NCI-H446 (cell line): ENCODE results near the gene METAP1D.
"Not testable (repeated sequence)": the region's sequence is repeated elsewhere in the genome, so short reads cannot be mapped to it uniquely, and the experiment has no call there.

Experiments
- DNase-seq, 2 experiments: peaks; one replicate each; lab custom pipeline; 2025; lab: John Stamatoyannopoulos, UW

Gene METAP1D

DNA sequence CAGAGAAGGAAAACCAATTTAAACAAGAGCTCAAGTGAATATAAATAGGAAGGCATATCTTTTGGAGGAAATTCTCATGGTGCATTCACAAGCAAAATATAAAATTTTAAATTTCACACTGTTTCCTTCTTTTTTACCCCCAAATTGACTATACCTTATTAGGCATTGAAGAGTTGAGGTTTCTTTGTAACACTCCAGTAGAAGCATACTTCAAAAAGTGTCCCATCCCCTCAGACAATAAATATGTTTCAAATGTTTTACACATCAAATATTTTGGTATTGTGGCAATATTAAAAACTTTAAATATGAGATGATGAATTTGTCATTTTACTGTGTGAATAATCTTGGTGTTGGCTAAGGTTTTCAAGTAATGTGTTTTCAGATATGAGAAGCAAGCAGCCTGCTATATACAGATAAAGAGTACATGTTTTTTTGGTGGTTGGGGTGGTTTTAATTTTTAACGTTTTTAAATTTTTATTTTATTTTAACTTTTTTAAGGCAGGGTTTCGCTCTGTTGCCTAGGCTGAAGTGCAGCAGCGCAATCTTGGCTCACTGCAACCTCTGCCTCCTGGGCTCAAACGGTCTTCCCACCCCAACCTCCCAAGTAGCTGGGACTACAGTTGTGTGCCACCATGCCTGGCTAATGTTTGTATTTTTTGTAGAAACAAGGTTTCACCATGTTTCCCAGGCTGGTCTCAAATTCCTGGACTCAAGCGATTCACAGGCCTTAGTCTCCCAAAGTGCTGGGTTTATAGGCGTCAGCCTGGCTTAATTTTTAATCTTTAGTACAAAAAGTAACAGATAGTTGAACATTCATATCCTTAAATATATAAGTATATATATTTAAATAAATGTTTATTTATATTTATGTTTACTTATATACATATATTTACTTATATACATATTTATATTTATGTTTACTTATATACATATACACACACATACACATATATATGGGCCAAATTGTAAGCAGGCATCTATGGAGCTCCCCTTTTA lies 49.1 kb downstream of the METAP1D start:
- no peak for DNase-seq

DNA sequence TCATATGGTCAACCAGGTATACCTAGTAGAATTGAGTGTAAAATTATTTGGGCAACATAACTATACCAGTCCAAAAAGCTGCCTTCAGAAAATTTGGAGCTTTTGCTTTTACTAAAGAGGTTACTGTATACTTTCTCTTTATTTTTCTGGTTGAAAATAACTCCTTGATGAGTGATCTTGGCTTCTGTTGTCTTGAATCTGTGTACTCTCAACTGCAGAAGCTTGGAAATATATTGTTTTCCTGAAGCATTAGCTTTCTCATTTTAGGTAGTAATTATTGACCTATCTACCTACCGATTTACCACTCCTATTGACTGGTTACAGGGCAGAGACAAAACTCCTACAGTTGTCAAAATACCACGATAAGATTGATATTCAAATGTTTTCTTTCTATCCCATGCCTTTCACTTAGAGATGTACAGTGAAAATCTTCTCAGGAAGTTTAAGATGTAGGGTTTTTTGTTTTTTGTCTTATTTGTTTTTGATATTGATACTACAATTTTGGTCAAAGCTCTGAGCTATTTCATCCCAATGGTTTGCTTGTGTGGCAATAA lies 49.9 kb downstream of the METAP1D start:
- no peak for DNase-seq

GRCh38 chr2:172050479-172051125 lies 50.8 kb downstream of the METAP1D start:
- DNase-seq, result no peak

GRCh38 chr2:172052000-172052983 lies 52.5 kb downstream of the METAP1D start:
- peak in 1 of 2 experiments; percentile 11 for DNase-seq

- no peak for DNase-seq
These were observed 53.7 kb downstream of the METAP1D start for GRCh38 chr2:172053486-172053885.

DNA sequence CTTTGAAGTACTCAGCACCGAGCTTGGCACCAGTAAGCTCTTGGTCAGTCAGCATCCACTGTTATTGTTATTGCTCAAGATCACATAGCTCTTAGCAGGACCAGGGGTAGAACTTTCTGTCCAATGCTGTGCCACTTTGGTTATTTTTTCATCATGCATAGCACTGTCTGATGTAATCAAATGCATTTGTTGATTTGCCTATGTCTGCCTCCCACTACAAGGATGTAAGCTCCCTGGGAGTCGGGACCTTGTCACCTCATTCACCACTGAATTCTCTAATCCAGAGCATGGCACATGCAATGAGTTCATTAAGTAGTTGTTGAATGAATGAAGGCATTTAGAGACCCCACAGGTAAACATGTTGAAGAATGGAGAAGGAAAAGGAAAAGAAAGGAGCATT lies 56.5 kb downstream of the METAP1D start:
- no peak for DNase-seq

- DNase-seq, result no peak
These were observed 58.9 kb downstream of the METAP1D start for GRCh38 chr2:172058660-172059059.

- not testable (repeated sequence) for DNase-seq
These were observed 60.4 kb downstream of the METAP1D start for GRCh38 chr2:172060118-172060517.

DNA sequence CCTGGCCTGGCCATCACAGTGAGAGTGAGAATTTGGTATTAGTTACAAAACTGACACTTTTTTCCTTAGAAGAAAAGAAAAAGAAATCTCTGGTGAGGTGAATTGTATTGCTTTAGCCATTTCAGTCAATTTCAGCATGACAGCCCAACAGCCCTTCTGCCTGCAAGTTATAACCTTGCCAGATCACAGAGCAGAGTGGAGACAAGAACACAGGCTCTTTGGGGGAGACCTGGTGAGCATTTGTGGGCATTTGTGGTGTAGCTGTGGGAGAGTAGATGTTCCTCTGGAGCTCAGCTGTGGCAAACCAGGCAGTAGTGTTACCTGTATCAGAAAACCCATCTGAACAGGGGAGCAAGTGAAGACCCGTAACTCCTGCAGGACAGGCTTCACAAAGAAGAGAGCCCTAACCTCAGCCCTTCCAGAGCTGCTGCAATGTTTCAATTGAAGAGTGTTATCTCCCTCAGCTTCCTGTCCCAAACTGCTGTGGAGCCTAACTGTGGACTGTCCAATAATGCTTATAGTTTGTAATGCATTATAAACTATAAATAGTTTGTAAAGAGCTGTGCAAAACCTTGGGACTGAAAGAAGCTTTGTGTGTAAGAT lies 62.8 kb downstream of the METAP1D start:
- DNase-seq, result no peak

DNA sequence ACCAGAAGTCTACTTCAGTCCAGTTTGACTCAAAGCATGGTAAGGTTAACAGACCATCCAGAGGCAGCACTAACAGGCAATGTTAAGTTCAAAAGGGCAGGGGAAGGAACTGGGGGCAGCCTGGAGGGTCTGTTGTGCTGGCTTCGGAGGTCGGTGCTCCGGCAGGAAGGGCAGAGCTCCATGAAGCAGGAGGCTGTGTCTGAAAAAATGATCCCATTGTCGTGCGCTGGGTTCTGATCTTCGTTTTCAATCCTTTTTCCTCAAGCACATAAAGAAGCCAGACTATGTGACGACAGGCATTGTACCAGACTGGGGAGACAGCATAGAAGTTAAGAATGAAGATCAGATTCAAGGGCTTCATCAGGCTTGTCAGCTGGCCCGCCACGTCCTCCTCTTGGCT lies 63.7 kb downstream of the METAP1D start:
- no peak for DNase-seq

DNA sequence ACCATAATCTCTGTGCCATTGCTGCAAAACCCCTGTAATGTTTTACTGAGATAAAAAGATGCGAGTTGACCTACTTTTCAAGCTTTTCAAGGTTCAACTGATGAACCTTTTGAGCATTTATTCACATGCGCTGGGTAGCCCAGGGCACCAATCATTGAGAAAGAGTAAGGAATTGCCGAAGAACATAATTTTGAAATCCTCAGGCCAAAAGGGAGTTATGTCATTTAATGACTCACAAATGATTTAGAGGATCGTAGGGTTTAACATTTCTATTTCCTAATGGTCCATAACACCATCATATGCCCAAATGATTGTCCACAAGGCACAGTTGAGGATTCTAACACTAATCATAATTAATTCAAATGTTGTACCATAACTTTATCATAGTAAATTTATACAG lies 65.4 kb downstream of the METAP1D start:
- no peak for DNase-seq

DNA sequence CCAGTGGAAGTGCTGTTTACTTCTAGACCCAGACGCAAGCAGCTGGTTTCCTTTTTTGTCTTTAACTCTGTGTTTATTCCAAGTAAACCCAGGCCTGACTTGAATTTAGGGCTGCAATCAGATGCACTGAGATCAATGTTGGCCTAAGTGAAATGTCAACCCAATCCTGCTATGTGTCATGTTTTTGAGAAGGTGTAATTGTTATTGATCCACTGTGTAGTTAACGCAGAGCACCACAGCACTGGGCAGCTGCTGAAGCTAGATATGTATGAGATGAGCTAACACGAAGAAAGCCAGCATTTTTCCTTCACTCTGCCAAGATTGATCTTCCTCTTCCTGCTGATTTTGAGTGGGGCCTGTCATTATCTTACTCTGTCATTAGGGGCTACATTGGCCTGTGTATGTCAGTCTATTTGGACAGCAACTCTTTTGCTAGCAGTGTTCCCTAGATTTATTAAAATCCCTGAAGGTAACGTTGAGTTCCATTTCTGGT lies 66.7 kb downstream of the METAP1D start:
- DNase-seq, result no peak

DNA sequence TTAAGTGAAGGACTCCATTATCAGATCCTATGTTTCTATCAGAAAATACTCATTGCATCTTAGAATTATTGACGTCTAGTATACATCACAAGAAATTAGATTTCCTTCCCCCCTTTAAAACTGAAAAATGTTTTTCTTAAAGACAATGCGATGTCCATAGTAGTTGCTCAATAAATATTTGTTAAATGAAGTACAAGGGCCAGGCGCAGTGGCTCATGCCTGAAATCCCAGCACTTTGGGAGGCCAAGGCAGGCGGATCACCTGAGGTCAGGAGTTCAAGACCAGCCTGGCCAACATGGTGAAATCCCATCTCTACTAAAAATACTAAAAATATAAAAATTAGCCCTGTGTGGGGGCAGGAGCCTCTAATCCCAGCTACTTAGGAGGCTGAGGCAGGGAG lies 68.2 kb downstream of the METAP1D start:
- not testable (repeated sequence) for DNase-seq

DNA sequence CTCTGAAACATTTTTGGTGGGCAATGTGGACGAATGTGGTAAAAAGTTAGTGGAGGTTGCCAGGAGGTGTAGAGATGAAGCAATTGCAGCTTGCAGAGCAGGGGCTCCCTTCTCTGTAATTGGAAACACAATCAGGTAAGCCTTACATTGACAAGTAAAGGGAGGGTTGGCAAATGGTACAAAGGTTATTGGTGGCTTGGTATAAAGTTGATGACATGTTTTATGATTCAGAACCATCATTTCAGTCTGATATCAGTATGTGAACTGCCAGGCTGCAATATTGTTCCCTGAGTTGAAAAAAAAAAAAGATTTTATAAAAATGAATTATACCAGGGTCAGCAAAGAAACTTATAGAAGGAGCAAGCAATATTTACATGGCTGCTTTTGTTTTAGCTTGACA lies 71.2 kb downstream of the METAP1D start:
- DNase-seq, result no peak

GRCh38 chr2:172072303-172072702 lies 72.5 kb downstream of the METAP1D start:
- DNase-seq, result no peak

DNA sequence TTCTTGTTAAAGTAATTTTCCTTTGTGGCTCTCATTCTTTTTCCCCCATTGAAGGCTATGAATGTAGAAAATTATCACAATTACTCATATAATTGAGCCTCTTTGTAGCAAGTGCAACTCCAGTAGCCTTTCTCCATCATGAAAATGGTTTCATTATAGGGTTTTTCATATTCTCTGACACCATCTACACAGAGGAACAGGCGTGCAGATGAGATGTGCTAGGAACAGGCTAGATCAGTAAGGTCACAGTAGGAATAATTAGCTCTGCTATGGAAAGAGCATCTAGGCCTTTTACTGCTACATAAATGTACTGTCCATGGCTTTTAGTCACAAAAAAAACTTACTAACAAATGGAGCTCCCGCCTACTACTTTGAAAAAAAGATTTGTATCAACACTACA lies 73.0 kb downstream of the METAP1D start:
- DNase-seq, result no peak

DNA sequence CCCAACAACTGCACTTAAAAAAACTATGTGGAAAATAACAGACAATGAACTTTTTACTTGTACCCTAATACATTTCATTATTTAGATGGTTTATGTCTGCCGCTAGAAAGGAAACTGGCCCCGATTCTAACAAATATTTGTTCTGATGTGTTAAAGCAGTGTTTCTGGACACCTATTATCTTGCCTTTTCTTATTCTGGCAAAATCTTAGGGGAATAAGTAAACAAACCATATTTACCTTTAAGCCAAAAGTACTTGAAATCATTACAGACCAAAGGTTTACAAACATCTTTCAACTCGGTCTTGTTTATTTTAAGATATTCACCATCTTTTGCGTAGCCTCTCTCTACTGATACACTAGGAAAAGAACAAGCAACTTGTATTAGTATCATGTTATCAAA lies 73.8 kb downstream of the METAP1D start:
- DNase-seq, result no peak

- DNase-seq, result no peak
These were observed 74.5 kb downstream of the METAP1D start for GRCh38 chr2:172074254-172074653.

GRCh38 chr2:172079416-172079815 lies 79.7 kb downstream of the METAP1D start:
- no peak for DNase-seq

GRCh38 chr2:172079838-172080640 lies 80.3 kb downstream of the METAP1D start:
- DNase-seq, result no peak
